H9 (cell line): ENCODE data around the gene DYRK1B. TPM values are rescaled to one million over a fixed set of nuclear protein-coding genes. Genes with fewer than 3 reads are reported as not detected.

ENCODE experiments used
- DNase-seq: peaks from one replicate; pipeline ENCODE4 v3.0.0-alpha.2; 2017
- H2AFZ ChIP-seq: one replicate; pipeline ENCODE4 v1.6.1; 2013; ENCODE audit warnings: mild to moderate bottlenecking, low read length, control low read depth, moderate library complexity
- H2AK5ac ChIP-seq: 2 replicates; pipeline ENCODE4 v1.6.1; 2013; ENCODE audit warnings: low read length, control low read depth, mixed read lengths; ENCODE audit not compliant: insufficient read length
- H2BK120ac ChIP-seq: one replicate; pipeline ENCODE4 v1.6.1; 2013; ENCODE audit warnings: low read depth, mild to moderate bottlenecking, low read length, control low read depth, inconsistent platforms; ENCODE audit not compliant: poor library complexity, severe bottlenecking
- H2BK12ac ChIP-seq: 2 replicates; pipeline ENCODE4 v1.6.1; 2013; ENCODE audit warnings: low read length, control low read depth, mixed read lengths, low read depth; ENCODE audit not compliant: insufficient read length
- H2BK15ac ChIP-seq: 2 replicates; pipeline ENCODE4 v1.6.1; 2013; ENCODE audit warnings: low read depth, low read length, control low read depth
- H2BK20ac ChIP-seq: one replicate; pipeline ENCODE4 v1.6.1; 2013; ENCODE audit warnings: low read depth, mild to moderate bottlenecking, low read length, control low read depth, inconsistent platforms; ENCODE audit not compliant: poor library complexity, severe bottlenecking
- H2BK5ac ChIP-seq: 2 replicates; pipeline ENCODE4 v1.6.1; 2013; ENCODE audit warnings: low read length, control low read depth, mixed read lengths; ENCODE audit not compliant: insufficient read length
- H3K14ac ChIP-seq: 2 replicates; pipeline ENCODE4 v1.6.1; 2013; ENCODE audit warnings: low read length, control low read depth; ENCODE audit not compliant: insufficient read depth
- H3K18ac ChIP-seq: 2 replicates; pipeline ENCODE4 v1.6.1; 2013; ENCODE audit warnings: low read depth, mild to moderate bottlenecking, mixed read lengths, low read length, control low read depth; ENCODE audit not compliant: insufficient read length
- H3K23ac ChIP-seq: 2 replicates; pipeline ENCODE4 v1.6.1; 2013; ENCODE audit warnings: low read length, control low read depth, mixed read lengths, low read depth; ENCODE audit not compliant: insufficient read length
- H3K23me2 ChIP-seq: 2 replicates; pipeline ENCODE4 v1.6.1; 2013; ENCODE audit warnings: low read depth, mild to moderate bottlenecking, mixed read lengths, low read length, control low read depth; ENCODE audit not compliant: insufficient read length, poor library complexity, severe bottlenecking
- H3K27ac ChIP-seq: 2 replicates; pipeline ENCODE4 v1.5.1; 2013; ENCODE audit warnings: low read length, control low read depth, mixed read lengths, low read depth; ENCODE audit not compliant: insufficient read length
- H3K27me3 ChIP-seq: 2 replicates; pipeline ENCODE4 v1.6.1; 2013; ENCODE audit warnings: low read length, control low read depth, inconsistent platforms; ENCODE audit not compliant: insufficient read depth
- H3K4ac ChIP-seq: 2 replicates; pipeline ENCODE4 v1.6.1; 2013; ENCODE audit warnings: low read depth, mild to moderate bottlenecking, control low read depth, inconsistent platforms, low read length, moderate library complexity
- H3K4me1 ChIP-seq: 2 replicates; pipeline ENCODE4 v1.6.1; 2013; ENCODE audit warnings: low read length, control low read depth, inconsistent platforms; ENCODE audit not compliant: insufficient read depth
- H3K4me2 ChIP-seq: 2 replicates; pipeline ENCODE4 v1.6.1; 2013; ENCODE audit warnings: low read length, control low read depth, mixed read lengths; ENCODE audit not compliant: insufficient read length, insufficient read depth
- H3K56ac ChIP-seq: 2 replicates; pipeline ENCODE4 v1.6.1; 2013; ENCODE audit warnings: low read depth, mild to moderate bottlenecking, mixed read lengths, low read length, control low read depth; ENCODE audit not compliant: insufficient read length
- H3K79me1 ChIP-seq: 2 replicates; pipeline ENCODE4 v1.6.1; 2013; ENCODE audit warnings: low read depth, mild to moderate bottlenecking, moderate library complexity, low read length, control low read depth, inconsistent platforms; ENCODE audit not compliant: insufficient read depth, poor library complexity, severe bottlenecking
- H3K79me2 ChIP-seq: 2 replicates; pipeline ENCODE4 v1.6.1; 2013; ENCODE audit warnings: low read length, control low read depth, inconsistent platforms; ENCODE audit not compliant: insufficient read depth
- H3K9ac ChIP-seq: 2 replicates; pipeline ENCODE4 v1.6.1; 2013; ENCODE audit warnings: low read length, control low read depth, mixed read lengths; ENCODE audit not compliant: insufficient read length; ENCODE audit errors: extremely low read depth
- H3K9me3 ChIP-seq: one replicate; pipeline ENCODE4 v1.6.1; 2013; ENCODE audit warnings: low read depth, low read length, inconsistent platforms; ENCODE audit not compliant: control insufficient read depth
- H3T11ph ChIP-seq: one replicate; pipeline ENCODE4 v1.6.1; 2013; ENCODE audit warnings: mild to moderate bottlenecking, low read length, control low read depth, inconsistent platforms
- H4K20me1 ChIP-seq: one replicate; pipeline ENCODE4 v1.6.1; 2013; ENCODE audit not compliant: control insufficient read depth, insufficient read length, insufficient read depth
- H4K5ac ChIP-seq: 2 replicates; pipeline ENCODE4 v1.6.1; 2013; ENCODE audit warnings: low read depth, mild to moderate bottlenecking, mixed read lengths, low read length, control low read depth; ENCODE audit not compliant: insufficient read length
- H4K8ac ChIP-seq: replicated peaks from 2 replicates; pipeline ENCODE4 v1.6.1; 2013; ENCODE audit warnings: low read length, control low read depth, mixed read lengths, low read depth; ENCODE audit not compliant: insufficient read length
- H4K91ac ChIP-seq: 2 replicates; pipeline ENCODE4 v1.6.1; 2013; ENCODE audit warnings: low read depth, mild to moderate bottlenecking, moderate library complexity, mixed read lengths, low read length, control low read depth; ENCODE audit not compliant: insufficient read length
- H3K27ac Mint-ChIP-seq, 3 experiments: 2 replicates in 2 of 3; 3 replicates in 1 of 3; pipeline ENCODE4 v1.8.0; 2020 to 2021; ENCODE audit warnings: mixed read lengths in 3 of 3, mild to moderate bottlenecking in 1 of 3, moderate library complexity in 1 of 3
- H3K27me3 Mint-ChIP-seq: 2 replicates; pipeline ENCODE4 v1.8.0; 2021; ENCODE audit warnings: low read depth, mild to moderate bottlenecking, moderate library complexity, mixed read lengths
- H3K36me3 Mint-ChIP-seq, 3 experiments: 2 replicates in 2 of 3; 3 replicates in 1 of 3; pipeline ENCODE4 v1.8.0; 2020 to 2021; ENCODE audit warnings: low read depth in 3 of 3, mixed read lengths in 3 of 3; ENCODE audit not compliant: insufficient read depth in 1 of 3
- H3K4me1 Mint-ChIP-seq, 2 experiments: 2 replicates each; pipeline ENCODE4 v1.8.0; 2020; ENCODE audit warnings: mixed read lengths in 2 of 2
- H3K4me3 Mint-ChIP-seq, 2 experiments: 2 replicates in 1 of 2; 3 replicates in 1 of 2; pipeline ENCODE4 v1.8.0; 2020 to 2021; ENCODE audit warnings: mild to moderate bottlenecking in 2 of 2, mixed read lengths in 2 of 2, moderate library complexity in 1 of 2
- H3K9me3 Mint-ChIP-seq, 2 experiments: 2 replicates in 1 of 2; 3 replicates in 1 of 2; pipeline ENCODE4 v1.8.0; 2020; ENCODE audit warnings: mild to moderate bottlenecking in 2 of 2, mixed read lengths in 2 of 2, moderate library complexity in 1 of 2
- WGBS: extraction: QIAGEN DNeasy Blood & Tissue Kit; methylation state at CpG from one replicate; pipeline ENCODE4 v1.1.7; 2013; ENCODE audit warnings: missing lambda C conversion rate, low lambda C conversion rate, mixed read lengths; ENCODE audit not compliant: insufficient read length; ENCODE audit errors: extremely low coverage; 5-methylcytosine and 5-hydroxymethylcytosine counted together
- total RNA-seq: library from RNA; stranded (reverse); gene quantifications from 2 replicates; pipeline ENCODE4 v1.2.1, GENCODE V29; 2021
- TF ChIP-seq, protein P1 (sequence below): fragments of 200-600 bp; sonication (generic); conservative IDR thresholded peaks from 3 replicates; pipeline ENCODE4 v1.8.0; 2021; ENCODE audit warnings: antibody characterized with exemption, mild to moderate bottlenecking

Gene DYRK1B
- total RNA-seq, 1 experiment from 2014 or later = 14.3 TPM

- no peaks in the 10 kb centered on the region for H3K23me2 ChIP-seq
- no peak overlapping the region for H3K9ac ChIP-seq
- H3K23ac ChIP-seq = no peak overlapping the region
- H2BK20ac ChIP-seq = no peak overlapping the region
- Mint-ChIP-seq H3K27ac (peak overlapping the region; percentile 79 to 88 (median 83); a peak in 4 of 7 replicates), H3K4me3 (peak overlapping the region; percentile 2 to 56; a peak in 3 of 5 replicates), H3K27me3 (peaks cover 14% of the 10 kb centered on the region), H3K9me3 (no peaks in the 10 kb centered on the region; a peak in 3 of 5 replicates), H3K36me3 (no peaks in the 10 kb centered on the region), H3K4me1 (peaks cover 4 to 6% of the 10 kb centered on the region in 2 experiments; a peak in 2 of 4 replicates)
- DNase-seq = peak; percentile 91
- H3K4me1 ChIP-seq = no peaks in the 10 kb centered on the region
- no peaks in the 10 kb centered on the region for H3K79me1 ChIP-seq
- WGBS = no CpG with 5 or more reads among the region's 11 CpGs
- peak overlapping the region; percentile 40 for H2AFZ ChIP-seq
- H3K27ac ChIP-seq = no peak overlapping the region
- no peak overlapping the region for H3K56ac ChIP-seq
- H3K79me2 ChIP-seq = no peaks in the 10 kb centered on the region
- no peak overlapping the region for H3T11ph ChIP-seq
- no peak overlapping the region for H2BK120ac ChIP-seq
- TF ChIP-seq, protein P1, sequence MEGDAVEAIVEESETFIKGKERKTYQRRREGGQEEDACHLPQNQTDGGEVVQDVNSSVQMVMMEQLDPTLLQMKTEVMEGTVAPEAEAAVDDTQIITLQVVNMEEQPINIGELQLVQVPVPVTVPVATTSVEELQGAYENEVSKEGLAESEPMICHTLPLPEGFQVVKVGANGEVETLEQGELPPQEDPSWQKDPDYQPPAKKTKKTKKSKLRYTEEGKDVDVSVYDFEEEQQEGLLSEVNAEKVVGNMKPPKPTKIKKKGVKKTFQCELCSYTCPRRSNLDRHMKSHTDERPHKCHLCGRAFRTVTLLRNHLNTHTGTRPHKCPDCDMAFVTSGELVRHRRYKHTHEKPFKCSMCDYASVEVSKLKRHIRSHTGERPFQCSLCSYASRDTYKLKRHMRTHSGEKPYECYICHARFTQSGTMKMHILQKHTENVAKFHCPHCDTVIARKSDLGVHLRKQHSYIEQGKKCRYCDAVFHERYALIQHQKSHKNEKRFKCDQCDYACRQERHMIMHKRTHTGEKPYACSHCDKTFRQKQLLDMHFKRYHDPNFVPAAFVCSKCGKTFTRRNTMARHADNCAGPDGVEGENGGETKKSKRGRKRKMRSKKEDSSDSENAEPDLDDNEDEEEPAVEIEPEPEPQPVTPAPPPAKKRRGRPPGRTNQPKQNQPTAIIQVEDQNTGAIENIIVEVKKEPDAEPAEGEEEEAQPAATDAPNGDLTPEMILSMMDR = no peak
- no peak overlapping the region for H4K5ac ChIP-seq
- H3K9me3 ChIP-seq = no peaks in the 10 kb centered on the region
- H4K20me1 ChIP-seq = no peaks in the 10 kb centered on the region
- no peak overlapping the region for H3K14ac ChIP-seq
- H3K4me2 ChIP-seq = peak overlapping the region; percentile 51
- no peak overlapping the region for H3K18ac ChIP-seq
- no peak overlapping the region for H2BK5ac ChIP-seq
- no peak overlapping the region for H2AK5ac ChIP-seq
- H2BK15ac ChIP-seq = no peak overlapping the region
- H2BK12ac ChIP-seq = no peak overlapping the region
- H4K91ac ChIP-seq = no peak overlapping the region
- H3K4ac ChIP-seq = no peak overlapping the region
- no peak overlapping the region for H4K8ac ChIP-seq
- no peaks in the 10 kb centered on the region for H3K27me3 ChIP-seq
Observed at GRCh38 chr19:39858541-39858940, 24.6 kb upstream of the DYRK1B start.
